Adipose tissue (tissue), 3 donors: ENCODE data around the gene SEPSECS. TPM values are rescaled to one million over a fixed set of nuclear protein-coding genes. Genes with fewer than 3 reads are reported as not detected.

ENCODE experiments used
- polyA plus RNA-seq, 3 donors: library from polyadenylated mRNA; stranded (reverse); fragments of 200-250 nt; gene quantifications; one replicate each; pipeline ENCODE4 v1.2.3, GENCODE V29; 2013
- donor health status: healthy with polysubstance abuse.
- donor health status: Bipolar disorder and iron deficiency.
- donor health status: healthy.

The SEPSECS gene
- polyA plus RNA-seq, 3 donors: 2.8 to 5.1 (median 3.6) TPM

Other genes with a start within 250 kb of the SEPSECS start
- 10 to 100 TPM in 2 of 3 donors, 1 to 10 TPM in 1; 6.2 to 14.6 (median 12.6) TPM for gene CCDC149, start 247.4 kb downstream of the SEPSECS start, polyA plus RNA-seq
- gene LGI2, start 129.5 kb downstream of the SEPSECS start, polyA plus RNA-seq: 1 to 10 TPM in 2 of 3 donors, under 1 TPM in 1; 0.98 to 2.4 (median 1.9) TPM
- gene PI4K2B, start 73.6 kb upstream of the SEPSECS start, polyA plus RNA-seq: 10 to 100 TPM in 1 of 3 donors, 1 to 10 TPM in 2; 4.1 to 11.9 (median 6.5) TPM
- gene ZCCHC4, start 152.3 kb upstream of the SEPSECS start, polyA plus RNA-seq: 1 to 10 TPM; 2.5 to 3.6 (median 3.4) TPM
- 10 to 100 TPM; 10.6 to 12.0 (median 11.4) TPM for gene ANAPC4, start 216.8 kb upstream of the SEPSECS start, polyA plus RNA-seq